AG04449 (cell line): ENCODE data around the gene KCNJ6.

ENCODE experiments used
- CTCF ChIA-PET: fragments of 350-600 bp; formaldehyde crosslinking; extraction: SDS; loops from one replicate; lab custom pipeline; 2021; ENCODE audit warnings: antibody characterized with exemption; lab: Yijun Ruan, JAX
- POLR2A ChIA-PET: fragments of 400-600, 350-600 bp; formaldehyde crosslinking; extraction: SDS; loops from one replicate; lab custom pipeline; 2020; ENCODE audit warnings: antibody characterized with exemption, inconsistent platforms; lab: Yijun Ruan, JAX
- DNase-seq: peaks from one replicate; pipeline ENCODE4 v3.0.0-alpha.2; 2010; ENCODE audit warnings: low read depth, low spot score
- H3K4me3 ChIP-seq: 2 replicates; pipeline ENCODE4 v1.5.1; 2011; ENCODE audit warnings: low read depth, mild to moderate bottlenecking, control low read depth, low read length
- CTCF ChIP-seq: IDR thresholded peaks from one replicate; pipeline ENCODE4 v1.5.1; 2011; ENCODE audit warnings: mild to moderate bottlenecking, moderate library complexity, low read length, control low read depth, inconsistent platforms; ENCODE audit not compliant: insufficient read depth; ENCODE audit errors: missing control alignments

KCNJ6 gene

DNA sequence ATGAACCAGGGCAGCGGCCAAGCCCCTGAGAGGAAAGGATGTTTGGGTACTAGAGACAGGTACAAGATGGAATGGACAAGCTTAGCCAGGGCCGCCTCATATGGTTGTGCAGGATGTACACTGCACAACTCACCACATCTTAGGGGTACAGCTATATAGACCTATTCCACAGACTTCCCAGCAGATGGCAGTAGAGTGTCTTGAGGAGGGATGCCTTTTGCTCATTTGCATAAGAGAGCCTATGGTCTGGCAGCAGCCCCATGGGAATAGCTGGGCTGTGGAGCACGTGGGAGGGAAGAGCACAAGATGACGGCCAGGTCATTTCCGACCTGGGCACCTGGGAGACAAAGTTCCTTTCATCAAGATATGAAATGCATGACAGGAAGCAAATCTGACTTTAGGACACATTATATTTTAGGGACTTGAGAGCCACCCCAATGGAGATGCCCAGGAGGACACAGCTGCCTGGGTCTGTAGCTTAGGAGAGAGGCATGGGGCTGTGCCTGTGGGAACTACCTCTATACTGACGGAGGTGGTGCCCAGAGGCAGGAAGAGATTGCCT is 215.5 kb downstream of the KCNJ6 start:
- TF ChIP-seq CTCF: peak; percentile 72
- DNase-seq: peak; percentile 45
- H3K4me3 ChIP-seq: no peak overlapping the region
- CTCF ChIA-PET: interaction anchor here (0.6 to 3.9 kb wide), 41 partner anchors 10 to 667 kb away, joined by 3 to 61 read pairs (median 4); no protein-coding TSS in a partner anchor
- POLR2A ChIA-PET: interaction anchor here (0.5 kb wide), 1 partner anchor 309 kb away, joined by 4 read pairs; no protein-coding TSS in a partner anchor

DNA sequence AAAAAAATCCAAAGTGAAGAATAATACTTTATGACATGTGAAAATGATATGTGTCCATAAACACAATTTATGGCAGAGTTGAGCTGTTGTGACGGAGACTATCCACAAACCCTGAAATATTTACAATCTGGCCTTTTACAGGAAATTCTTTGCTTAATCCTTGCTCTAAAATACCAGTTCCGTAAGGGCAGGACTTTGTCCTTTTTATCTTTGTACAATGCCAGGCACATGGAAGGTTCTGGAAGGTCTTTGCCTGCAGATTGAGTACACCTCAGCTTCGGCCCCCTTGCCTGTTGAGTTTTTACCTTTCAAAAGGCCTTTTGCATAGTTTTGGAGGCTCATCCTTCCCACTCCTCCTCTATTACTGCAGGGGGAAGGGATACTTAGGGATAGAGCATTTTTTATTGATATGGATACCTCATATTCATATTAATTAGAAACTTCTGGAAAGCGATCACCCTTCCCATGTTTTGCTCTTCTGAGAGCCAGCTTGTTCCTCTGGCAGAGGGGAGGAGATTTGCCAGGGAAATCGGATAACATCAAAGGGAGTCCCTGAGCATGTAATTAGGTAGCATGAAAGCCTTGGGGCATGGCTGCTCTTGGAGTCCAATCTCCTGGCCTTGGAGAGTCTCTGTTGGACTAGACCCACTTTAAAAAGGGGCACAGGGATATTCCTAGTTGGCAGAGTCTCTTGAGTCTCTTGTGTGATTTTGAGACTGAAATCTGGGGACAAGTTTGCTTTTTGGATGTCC is 217.1 kb downstream of the KCNJ6 start:
- no peak for TF ChIP-seq CTCF
- CTCF ChIA-PET: interaction anchor here (1.0 to 3.9 kb wide), 7 partner anchors 9 to 657 kb away, joined by 3 to 39 read pairs (median 7); no protein-coding TSS in a partner anchor
- H3K4me3 ChIP-seq: no peak overlapping the region
- DNase-seq: no peak
- POLR2A ChIA-PET: no interaction called here

DNA sequence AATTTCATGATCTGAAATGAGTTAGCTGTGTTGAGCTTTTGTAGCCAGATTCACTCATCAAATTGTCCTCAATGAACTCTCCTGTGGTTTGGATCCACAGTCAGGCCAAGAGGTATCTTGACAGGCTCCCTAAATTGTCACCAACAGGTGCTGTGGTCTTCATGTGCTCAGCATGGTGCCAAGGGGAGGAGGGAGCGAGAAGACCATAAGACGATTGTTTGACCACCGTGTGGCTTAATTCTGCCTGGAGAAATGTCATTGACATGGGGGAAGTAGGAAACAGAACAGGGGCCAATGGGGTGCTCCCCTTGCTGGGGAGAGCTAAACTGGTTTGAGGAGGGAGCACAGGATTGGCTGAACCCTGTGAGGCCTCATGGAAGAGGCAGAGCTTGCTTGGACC is 219.3 kb downstream of the KCNJ6 start:
- POLR2A ChIA-PET: no interaction called here
- DNase-seq: no peak
- H3K4me3 ChIP-seq: no peak overlapping the region
- CTCF ChIA-PET: interaction anchor here (2.4 to 3.0 kb wide), 2 partner anchors 15 to 430 kb away, joined by 8 to 19 read pairs; no protein-coding TSS in a partner anchor
- no peak for TF ChIP-seq CTCF

GRCh38 chr21:37695111-37695510 is 221.1 kb downstream of the KCNJ6 start:
- POLR2A ChIA-PET: no interaction called here
- CTCF ChIA-PET: interaction anchor here (1.0 to 3.0 kb wide), 5 partner anchors 15 to 661 kb away, joined by 3 to 19 read pairs (median 8); no protein-coding TSS in a partner anchor
- no peak for TF ChIP-seq CTCF

GRCh38 chr21:37688952-37689659 is 227.2 kb downstream of the KCNJ6 start:
- DNase-seq: no peak
- ChIA-PET CTCF (interaction anchor here (1.3 to 3.8 kb wide), 5 partner anchors 12 to 23 kb away, joined by 3 to 25 read pairs (median 5); no protein-coding TSS in a partner anchor), POLR2A (no interaction called here)
- TF ChIP-seq CTCF: no peak
- no peak overlapping the region for H3K4me3 ChIP-seq

More at GRCh38 chr21:37695111-37695510, 221.1 kb downstream of the KCNJ6 start:
- DNase-seq: no peak
- H3K4me3 ChIP-seq: no peak overlapping the region
